Neural cell (in vitro differentiated cells): Measurements from ENCODE around the gene CSPG4.

Experiments
- POLR2AphosphoS5 ChIP-seq: IDR thresholded peaks from 2 replicates; pipeline ENCODE4 v1.6.1; 2012
- REST ChIP-seq: IDR thresholded peaks from 2 replicates; pipeline ENCODE4 v1.6.1; 2012; ENCODE audit warnings: borderline replicate concordance
- SMC3 ChIP-seq: fragments of 450-650 bp; conservative IDR thresholded peaks from 2 replicates; pipeline ENCODE4 v1.6.1; 2014; ENCODE audit warnings: antibody characterized with exemption, mild to moderate bottlenecking, moderate library complexity; ENCODE audit not compliant: poor library complexity
- TAF1 ChIP-seq: IDR thresholded peaks from 2 replicates; pipeline ENCODE4 v1.6.1; 2012; ENCODE audit warnings: low read depth
- TF ChIP-seq, protein P1 (sequence below): fragments of 450-650 bp; IDR thresholded peaks from 2 replicates; pipeline ENCODE4 v1.5.1; 2014; ENCODE audit warnings: antibody characterized with exemption, mild to moderate bottlenecking, moderate library complexity; ENCODE audit not compliant: poor library complexity, severe bottlenecking

- TF ChIP-seq, protein P1, sequence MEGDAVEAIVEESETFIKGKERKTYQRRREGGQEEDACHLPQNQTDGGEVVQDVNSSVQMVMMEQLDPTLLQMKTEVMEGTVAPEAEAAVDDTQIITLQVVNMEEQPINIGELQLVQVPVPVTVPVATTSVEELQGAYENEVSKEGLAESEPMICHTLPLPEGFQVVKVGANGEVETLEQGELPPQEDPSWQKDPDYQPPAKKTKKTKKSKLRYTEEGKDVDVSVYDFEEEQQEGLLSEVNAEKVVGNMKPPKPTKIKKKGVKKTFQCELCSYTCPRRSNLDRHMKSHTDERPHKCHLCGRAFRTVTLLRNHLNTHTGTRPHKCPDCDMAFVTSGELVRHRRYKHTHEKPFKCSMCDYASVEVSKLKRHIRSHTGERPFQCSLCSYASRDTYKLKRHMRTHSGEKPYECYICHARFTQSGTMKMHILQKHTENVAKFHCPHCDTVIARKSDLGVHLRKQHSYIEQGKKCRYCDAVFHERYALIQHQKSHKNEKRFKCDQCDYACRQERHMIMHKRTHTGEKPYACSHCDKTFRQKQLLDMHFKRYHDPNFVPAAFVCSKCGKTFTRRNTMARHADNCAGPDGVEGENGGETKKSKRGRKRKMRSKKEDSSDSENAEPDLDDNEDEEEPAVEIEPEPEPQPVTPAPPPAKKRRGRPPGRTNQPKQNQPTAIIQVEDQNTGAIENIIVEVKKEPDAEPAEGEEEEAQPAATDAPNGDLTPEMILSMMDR, result no peak
- TF ChIP-seq SMC3, result no peak
- TF ChIP-seq REST, result no peak
- no peak for TF ChIP-seq TAF1
- no peak for TF ChIP-seq POLR2AphosphoS5
Measured at GRCh38 chr15:75675579-75676404, 36.9 kb downstream of the CSPG4 start.
